Astrocyte of the cerebellum (primary cell): ENCODE measurements around the gene NRBP1.

Source experiments
- DNase-seq: peaks from one replicate; pipeline ENCODE4 v3.0.0-alpha.2; 2011; ENCODE audit warnings: low read depth
- H3K4me3 ChIP-seq: 2 replicates; pipeline ENCODE4 v1.5.1; 2011; ENCODE audit warnings: mild to moderate bottlenecking, low read depth, low read length, moderate library complexity
- CTCF ChIP-seq: IDR thresholded peaks from 2 replicates; pipeline ENCODE4 v1.5.1; 2012; ENCODE audit warnings: low read length, low read depth, moderate library complexity, mild to moderate bottlenecking; ENCODE audit errors: missing control alignments
- in situ Hi-C: cut with HindIII; loops from 2 replicates; pipeline ENCODE4 v1.10.0; 2017; ENCODE audit warnings: low sequenced_read_pairs

NRBP1 gene

GRCh38 chr2:27441958-27442919 lies 13.8 kb downstream of the NRBP1 start, which contains the start of gene KRTCAP3:
KRTCAP3 (plus strand) TSS chr2:27442381; CDS start chr2:27442413, 32 bp downstream.
- DNase-seq, result no peak
- H3K4me3 ChIP-seq, result no peak within 1 kb of the TSS
- in situ Hi-C loops, result no loop called here

GRCh38 chr2:27442920-27443282 lies 14.5 kb downstream of the NRBP1 start:
- TF ChIP-seq CTCF, result no peak
- H3K4me3 ChIP-seq, result no peak overlapping the region
- DNase-seq, result no peak
- in situ Hi-C loops, result no loop called here

More at GRCh38 chr2:27441958-27442919, 13.8 kb downstream of the NRBP1 start, which contains the start of gene KRTCAP3:
- peak; percentile 13 for TF ChIP-seq CTCF

GRCh38 chr2:27445155-27445554 lies 16.7 kb downstream of the NRBP1 start:
- H3K4me3 ChIP-seq, result no peak overlapping the region
- TF ChIP-seq CTCF, result no peak
- in situ Hi-C loops, result no loop called here
- no peak for DNase-seq

- in situ Hi-C loops, result no loop called here
- no peak overlapping the region for H3K4me3 ChIP-seq
- DNase-seq, result no peak
- TF ChIP-seq CTCF, result no peak
These were observed 17.2 kb downstream of the NRBP1 start for GRCh38 chr2:27445615-27446014.

- no peak for DNase-seq
- no peak overlapping the region for H3K4me3 ChIP-seq
- in situ Hi-C loops, result no loop called here
- TF ChIP-seq CTCF, result no peak
These were observed 17.6 kb downstream of the NRBP1 start for GRCh38 chr2:27446057-27446456.

GRCh38 chr2:27448381-27448780 lies 19.9 kb downstream of the NRBP1 start:
- no peak for DNase-seq
- in situ Hi-C loops, result no loop called here
- no peak for TF ChIP-seq CTCF

More at GRCh38 chr2:27448381-27448780, 19.9 kb downstream of the NRBP1 start:
- H3K4me3 ChIP-seq, result no peak overlapping the region
